ENCODE results near the gene MTMR10.

GRCh38 chr15:30990446-30991254 lies 778 bp downstream of the MTMR10 start:
- TF ChIP-seq, protein P1, sequence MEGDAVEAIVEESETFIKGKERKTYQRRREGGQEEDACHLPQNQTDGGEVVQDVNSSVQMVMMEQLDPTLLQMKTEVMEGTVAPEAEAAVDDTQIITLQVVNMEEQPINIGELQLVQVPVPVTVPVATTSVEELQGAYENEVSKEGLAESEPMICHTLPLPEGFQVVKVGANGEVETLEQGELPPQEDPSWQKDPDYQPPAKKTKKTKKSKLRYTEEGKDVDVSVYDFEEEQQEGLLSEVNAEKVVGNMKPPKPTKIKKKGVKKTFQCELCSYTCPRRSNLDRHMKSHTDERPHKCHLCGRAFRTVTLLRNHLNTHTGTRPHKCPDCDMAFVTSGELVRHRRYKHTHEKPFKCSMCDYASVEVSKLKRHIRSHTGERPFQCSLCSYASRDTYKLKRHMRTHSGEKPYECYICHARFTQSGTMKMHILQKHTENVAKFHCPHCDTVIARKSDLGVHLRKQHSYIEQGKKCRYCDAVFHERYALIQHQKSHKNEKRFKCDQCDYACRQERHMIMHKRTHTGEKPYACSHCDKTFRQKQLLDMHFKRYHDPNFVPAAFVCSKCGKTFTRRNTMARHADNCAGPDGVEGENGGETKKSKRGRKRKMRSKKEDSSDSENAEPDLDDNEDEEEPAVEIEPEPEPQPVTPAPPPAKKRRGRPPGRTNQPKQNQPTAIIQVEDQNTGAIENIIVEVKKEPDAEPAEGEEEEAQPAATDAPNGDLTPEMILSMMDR (IDR thresholded peaks at IDR 0.05 in 4 of 5, conservative IDR thresholded peaks at IDR 0.05 in 1 of 5) = no peak
- no peak for TF ChIP-seq POLR2A (IDR thresholded peaks at IDR 0.05)

Data from gastrocnemius medialis (tissue), 4 donors.